Skeletal muscle satellite cell (primary cell): ENCODE measurements around the gene PER1.
"Not testable (repeated sequence)": the region's sequence is repeated elsewhere in the genome, so short reads cannot be mapped to it uniquely, and the experiment has no call there.

Experiments
- H3K27me3 ChIP-seq: 2 replicates; pipeline ENCODE4 v1.7.0; 2013; ENCODE audit warnings: low read length; ENCODE audit not compliant: control insufficient read depth, insufficient read depth
- H3K36me3 ChIP-seq: 2 replicates; pipeline ENCODE4 v1.7.0; 2013; ENCODE audit warnings: mild to moderate bottlenecking, control low read depth, low read length; ENCODE audit not compliant: insufficient read depth
- H3K4me1 ChIP-seq: 2 replicates; pipeline ENCODE4 v1.7.0; 2013; ENCODE audit warnings: low read length; ENCODE audit not compliant: control insufficient read depth, insufficient read depth
- H3K4me2 ChIP-seq: 2 replicates; pipeline ENCODE4 v1.7.0; 2013; ENCODE audit warnings: mild to moderate bottlenecking, low read length
- H3K4me3 ChIP-seq: 2 replicates; pipeline ENCODE4 v1.7.0; 2013; ENCODE audit warnings: low read length
- H3K9ac ChIP-seq: 2 replicates; pipeline ENCODE4 v1.7.0; 2013; ENCODE audit warnings: mild to moderate bottlenecking, low read depth, low read length, moderate library complexity
- H3K9me3 ChIP-seq: replicated peaks from 2 replicates; pipeline ENCODE4 v1.7.0; 2013; ENCODE audit warnings: mild to moderate bottlenecking, control low read depth, low read length

Gene PER1

GRCh38 chr17:8186446-8186786 is 34.2 kb upstream of the PER1 start:
- peak overlapping the region; percentile 80 for H3K9ac ChIP-seq

GRCh38 chr17:8185582-8186445 is 33.6 kb upstream of the PER1 start:
- no peaks in the 10 kb centered on the region for H3K36me3 ChIP-seq
- H3K9ac ChIP-seq, result peak overlapping the region; percentile 80
- peak overlapping the region; percentile 97 for H3K4me2 ChIP-seq
- no peaks in the 10 kb centered on the region for H3K27me3 ChIP-seq
- no peaks in the 10 kb centered on the region for H3K9me3 ChIP-seq
- peaks cover 21% of the 10 kb centered on the region for H3K4me1 ChIP-seq
- H3K4me3 ChIP-seq, result peak overlapping the region; percentile 93

More at GRCh38 chr17:8186446-8186786, 34.2 kb upstream of the PER1 start:
- peaks cover 22% of the 10 kb centered on the region for H3K4me1 ChIP-seq
- no peaks in the 10 kb centered on the region for H3K36me3 ChIP-seq
- H3K4me2 ChIP-seq, result peak overlapping the region; percentile 97
- peak overlapping the region; percentile 93 for H3K4me3 ChIP-seq
- no peaks in the 10 kb centered on the region for H3K9me3 ChIP-seq
- no peaks in the 10 kb centered on the region for H3K27me3 ChIP-seq

- Histone ChIP-seq H3K4me3 (peak overlapping the region; percentile 76), H3K4me1 (peaks cover 23% of the 10 kb centered on the region), H3K36me3 (no peaks in the 10 kb centered on the region), H3K9me3 (no peaks in the 10 kb centered on the region), H3K27me3 (no peaks in the 10 kb centered on the region), H3K4me2 (peak overlapping the region; percentile 86), H3K9ac (peak overlapping the region; percentile 85)
Observed at GRCh38 chr17:8176998-8177731, 25.0 kb upstream of the PER1 start.

GRCh38 chr17:8176197-8176940 is 24.2 kb upstream of the PER1 start, which contains the start of gene TMEM107:
TSS of gene TMEM107 (minus strand) at chr17:8176380. CDS start at chr17:8176286, 94 bp downstream.
- H3K4me2 ChIP-seq, result peak within 1 kb of the TSS; percentile 86
- no peaks in the 10 kb centered on the region for H3K9me3 ChIP-seq
- peak within 1 kb of the TSS; percentile 85 for H3K9ac ChIP-seq
- peak within 1 kb of the TSS; percentile 76 for H3K4me3 ChIP-seq
- no peaks in the 10 kb centered on the region for H3K36me3 ChIP-seq
- H3K27me3 ChIP-seq, result no peaks in the 10 kb centered on the region
- H3K4me1 ChIP-seq, result peaks cover 23% of the 10 kb centered on the region

- Histone ChIP-seq H3K4me2 (peak overlapping the region; percentile 86), H3K4me3 (peak overlapping the region; percentile 76), H3K4me1 (peaks cover 23% of the 10 kb centered on the region), H3K9ac (peak overlapping the region; percentile 85), H3K27me3 (no peaks in the 10 kb centered on the region), H3K36me3 (no peaks in the 10 kb centered on the region), H3K9me3 (no peaks in the 10 kb centered on the region)
Observed at GRCh38 chr17:8175795-8176196, 23.6 kb upstream of the PER1 start.

- H3K9ac ChIP-seq, result peak overlapping the region; percentile 82
- H3K4me2 ChIP-seq, result peak overlapping the region; percentile 81
- H3K4me1 ChIP-seq, result peaks cover 23% of the 10 kb centered on the region
- H3K9me3 ChIP-seq, result no peaks in the 10 kb centered on the region
- H3K36me3 ChIP-seq, result no peaks in the 10 kb centered on the region
- H3K4me3 ChIP-seq, result peak overlapping the region; percentile 58
- H3K27me3 ChIP-seq, result no peaks in the 10 kb centered on the region
Observed at GRCh38 chr17:8173871-8174322, 21.7 kb upstream of the PER1 start.

- Histone ChIP-seq H3K4me3 (peak overlapping the region; percentile 58), H3K9me3 (no peaks in the 10 kb centered on the region), H3K4me2 (peak overlapping the region; percentile 81), H3K9ac (peak overlapping the region; percentile 82), H3K36me3 (no peaks in the 10 kb centered on the region), H3K4me1 (peaks cover 23% of the 10 kb centered on the region), H3K27me3 (no peaks in the 10 kb centered on the region)
Observed at GRCh38 chr17:8173056-8173870, 21.1 kb upstream of the PER1 start.

- H3K27me3 ChIP-seq, result not testable (repeated sequence)
Observed at GRCh38 chr17:8170186-8170585, 18.0 kb upstream of the PER1 start.

GRCh38 chr17:8167526-8167925 is 15.3 kb upstream of the PER1 start:
- Histone ChIP-seq H3K36me3 (no peaks in the 10 kb centered on the region), H3K4me2 (no peak overlapping the region), H3K9ac (no peak overlapping the region), H3K9me3 (no peaks in the 10 kb centered on the region), H3K4me1 (peaks cover 26% of the 10 kb centered on the region), H3K4me3 (no peak overlapping the region), H3K27me3 (no peaks in the 10 kb centered on the region)

More at GRCh38 chr17:8170186-8170585, 18.0 kb upstream of the PER1 start:
- not testable (repeated sequence) for H3K9me3 ChIP-seq, H3K4me3 ChIP-seq, H3K9ac ChIP-seq, H3K36me3 ChIP-seq, H3K4me2 ChIP-seq
- H3K4me1 ChIP-seq, result peaks cover 16% of the 10 kb centered on the region

- Histone ChIP-seq H3K4me1 (peaks cover 29% of the 10 kb centered on the region), H3K4me3 (no peak overlapping the region), H3K9ac (no peak overlapping the region), H3K9me3 (no peaks in the 10 kb centered on the region), H3K36me3 (no peaks in the 10 kb centered on the region), H3K4me2 (no peak overlapping the region), H3K27me3 (no peaks in the 10 kb centered on the region)
Observed at GRCh38 chr17:8166731-8167130, 14.5 kb upstream of the PER1 start.
